Type B pancreatic cell (in vitro differentiated cells): Measurements from ENCODE around the gene TXNDC16. TPM values are rescaled to one million over a fixed set of nuclear protein-coding genes. Genes with fewer than 3 reads are reported as not detected.

Experiments
- DNase-seq: peaks from one replicate; pipeline ENCODE4 v3.0.0; 2021; ENCODE audit warnings: mixed read lengths; ENCODE audit not compliant: unreplicated experiment; ENCODE audit errors: extremely low spot score
- H3K27ac Mint-ChIP-seq: 2 replicates; pipeline ENCODE4 v1.8.0; 2021; ENCODE audit warnings: mild to moderate bottlenecking, mixed read lengths
- H3K27me3 Mint-ChIP-seq: 2 replicates; pipeline ENCODE4 v1.8.0; 2021; ENCODE audit warnings: mixed read lengths
- H3K36me3 Mint-ChIP-seq: 2 replicates; pipeline ENCODE4 v1.8.0; 2021; ENCODE audit warnings: mixed read lengths
- H3K4me1 Mint-ChIP-seq: one replicate; pipeline ENCODE4 v1.8.0; 2021; ENCODE audit warnings: mixed read lengths; ENCODE audit not compliant: unreplicated experiment
- H3K4me3 Mint-ChIP-seq: 2 replicates; pipeline ENCODE4 v1.8.0; 2021; ENCODE audit warnings: mild to moderate bottlenecking, mixed read lengths
- H3K9me3 Mint-ChIP-seq: 2 replicates; pipeline ENCODE4 v1.8.0; 2021; ENCODE audit warnings: mixed read lengths
- long read RNA-seq: library from polyadenylated mRNA; unstranded; transcript quantifications from one replicate; pipeline ENCODE4 v2.0.0, GENCODE V29; 2020
- total RNA-seq: library from RNA; stranded (reverse); gene quantifications from 2 replicates; pipeline ENCODE4 v1.2.1, GENCODE V29; 2021; ENCODE audit warnings: low replicate concordance
- TF ChIP-seq, protein P1 (sequence below): fragments of 200-600 bp; sonication (generic); conservative IDR thresholded peaks from 2 replicates; pipeline ENCODE4 v1.5.0; 2021; ENCODE audit warnings: antibody characterized with exemption, mild to moderate bottlenecking

The TXNDC16 gene
- total RNA-seq = 6.3 and 17.2 TPM in 2 replicates
- long read RNA-seq = 0 reads

- Mint-ChIP-seq H3K4me3 (peak within 1 kb of the TSS; percentile 99), H3K27me3 (no peaks in the 10 kb centered on the region), H3K4me1 (peaks cover 15% of the 10 kb centered on the region), H3K27ac (peak within 1 kb of the TSS; percentile 94), H3K36me3 (peaks cover 8% of the 10 kb centered on the region), H3K9me3 (peaks cover 7% of the 10 kb centered on the region)
- peak; percentile 98 for DNase-seq
- TF ChIP-seq, protein P1, sequence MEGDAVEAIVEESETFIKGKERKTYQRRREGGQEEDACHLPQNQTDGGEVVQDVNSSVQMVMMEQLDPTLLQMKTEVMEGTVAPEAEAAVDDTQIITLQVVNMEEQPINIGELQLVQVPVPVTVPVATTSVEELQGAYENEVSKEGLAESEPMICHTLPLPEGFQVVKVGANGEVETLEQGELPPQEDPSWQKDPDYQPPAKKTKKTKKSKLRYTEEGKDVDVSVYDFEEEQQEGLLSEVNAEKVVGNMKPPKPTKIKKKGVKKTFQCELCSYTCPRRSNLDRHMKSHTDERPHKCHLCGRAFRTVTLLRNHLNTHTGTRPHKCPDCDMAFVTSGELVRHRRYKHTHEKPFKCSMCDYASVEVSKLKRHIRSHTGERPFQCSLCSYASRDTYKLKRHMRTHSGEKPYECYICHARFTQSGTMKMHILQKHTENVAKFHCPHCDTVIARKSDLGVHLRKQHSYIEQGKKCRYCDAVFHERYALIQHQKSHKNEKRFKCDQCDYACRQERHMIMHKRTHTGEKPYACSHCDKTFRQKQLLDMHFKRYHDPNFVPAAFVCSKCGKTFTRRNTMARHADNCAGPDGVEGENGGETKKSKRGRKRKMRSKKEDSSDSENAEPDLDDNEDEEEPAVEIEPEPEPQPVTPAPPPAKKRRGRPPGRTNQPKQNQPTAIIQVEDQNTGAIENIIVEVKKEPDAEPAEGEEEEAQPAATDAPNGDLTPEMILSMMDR = no peak
Observed at GRCh38 chr14:52552063-52552988, at the start of gene TXNDC16, which contains the start of gene GPR137C. Gene TXNDC16, minus strand, starts transcription at chr14:52552505. Its CDS starts 8,948 bp downstream, at chr14:52543557. Gene GPR137C, plus strand, starts transcription at chr14:52552836. Its CDS starts 312 bp downstream, at chr14:52553148.

- Mint-ChIP-seq H3K9me3 (peaks cover 9% of the 10 kb centered on the region), H3K4me3 (no peak overlapping the region), H3K36me3 (peaks cover 14% of the 10 kb centered on the region), H3K27ac (no peak overlapping the region), H3K27me3 (no peaks in the 10 kb centered on the region), H3K4me1 (peaks cover 3% of the 10 kb centered on the region)
- no peak for DNase-seq
- TF ChIP-seq, protein P1 = no peak
Observed at GRCh38 chr14:52599974-52600373, 47.7 kb upstream of the TXNDC16 start.

DNA sequence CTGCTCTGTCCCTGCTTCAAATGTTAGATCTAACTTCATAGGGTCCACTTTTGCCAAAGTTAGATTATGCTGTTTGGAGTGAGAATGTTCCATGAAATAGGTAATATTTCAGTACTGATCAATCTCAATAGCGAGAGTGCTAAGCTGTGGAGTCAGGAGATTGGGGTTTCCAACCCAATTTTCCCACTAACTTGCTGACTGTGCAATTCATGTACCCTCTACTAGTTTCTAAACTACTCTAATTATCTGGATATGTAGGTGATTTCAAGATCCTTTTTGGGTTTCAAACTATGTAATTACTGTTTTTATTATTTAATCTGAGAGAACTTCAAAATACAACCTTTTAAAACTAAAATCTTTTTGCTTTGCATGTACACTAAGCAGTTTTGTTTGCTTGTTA, 46.3 kb upstream of the TXNDC16 start:
- no peak for DNase-seq
- H3K9me3 Mint-ChIP-seq = peaks cover 7% of the 10 kb centered on the region
- H3K36me3 Mint-ChIP-seq = peaks cover 9% of the 10 kb centered on the region
- no peak overlapping the region for H3K4me3 Mint-ChIP-seq
- H3K27ac Mint-ChIP-seq = no peak overlapping the region
- H3K4me1 Mint-ChIP-seq = peaks cover 3% of the 10 kb centered on the region
- no peaks in the 10 kb centered on the region for H3K27me3 Mint-ChIP-seq
- TF ChIP-seq, protein P1 = no peak

- no peaks in the 10 kb centered on the region for H3K27me3 Mint-ChIP-seq
- no peak overlapping the region for H3K27ac Mint-ChIP-seq
- H3K4me3 Mint-ChIP-seq = no peak overlapping the region
- H3K9me3 Mint-ChIP-seq = peaks cover 7% of the 10 kb centered on the region
- peaks cover 3% of the 10 kb centered on the region for H3K4me1 Mint-ChIP-seq
- DNase-seq = no peak
- TF ChIP-seq, protein P1 = no peak
- H3K36me3 Mint-ChIP-seq = peaks cover 9% of the 10 kb centered on the region
Observed at GRCh38 chr14:52596861-52597260, 44.6 kb upstream of the TXNDC16 start.

- H3K36me3 Mint-ChIP-seq = peaks cover 9% of the 10 kb centered on the region
- peaks cover 3% of the 10 kb centered on the region for H3K4me1 Mint-ChIP-seq
- TF ChIP-seq, protein P1 = no peak
- peaks cover 7% of the 10 kb centered on the region for H3K9me3 Mint-ChIP-seq
- no peaks in the 10 kb centered on the region for H3K27me3 Mint-ChIP-seq
- no peak overlapping the region for H3K27ac Mint-ChIP-seq
- H3K4me3 Mint-ChIP-seq = no peak overlapping the region
- DNase-seq = no peak
Observed at GRCh38 chr14:52596320-52596719, 44.0 kb upstream of the TXNDC16 start.
